Measurements from ENCODE around the gene PDIA5. TPM values are rescaled to one million over a fixed set of nuclear protein-coding genes. Genes with fewer than 3 reads are reported as not detected.

PDIA5 gene
- total RNA-seq, 1 experiment from 2014 or later, result 53.6 TPM

GRCh38 chr3:123031051-123031450 is 35.8 kb upstream of the PDIA5 start:
- ATAC-seq, result no peak
- DNase-seq (ENCODE audit: low read depth, low spot score), result no peak
- in situ Hi-C loops (cut with HindIII; ENCODE audit: low pct_unique_long_range_greater_than_20kb, low sequenced_read_pairs) (no loop called here), intact Hi-C loops (cut with micrococcal nuclease; ENCODE audit: unreplicated experiment) (loop anchor here (5.0 kb wide), 1 partner anchor 174 kb away; no protein-coding TSS in a partner anchor)
- H3K9me3 ChIP-seq (ENCODE audit: control insufficient read depth, insufficient read depth, low read depth, low read length), result no peaks in the 10 kb centered on the region
- TF ChIP-seq SIN3A (IDR thresholded peaks at IDR 0.05; ENCODE audit: borderline replicate concordance, insufficient read depth, low read depth, low read length), result no peak
- no peak for TF ChIP-seq REST (IDR thresholded peaks at IDR 0.05; ENCODE audit: insufficient read depth in 1 of 2, low read depth in 2 of 2, low read length in 1 of 2)
- TF ChIP-seq TCF7L2 (IDR thresholded peaks at IDR 0.05; ENCODE audit: low read depth, low read length), result no peak
- peaks cover 29% of the 10 kb centered on the region for H3K27me3 ChIP-seq (ENCODE audit: control insufficient read depth, insufficient read depth, low read length)
- no TSS peak for BruUV-seq (replicated peaks)
- CTCF ChIA-PET, result interaction anchor here (0.8 kb wide), 1 partner anchor 35 kb away, joined by 3 read pairs; the partner anchor contains the start of gene PDIA5
- no peaks in the 10 kb centered on the region for H3K36me3 ChIP-seq (ENCODE audit: control insufficient read depth, insufficient read depth, low read length)
- POLR2A ChIA-PET, result no interaction called here
- H3K4me1 ChIP-seq (ENCODE audit: control insufficient read depth, insufficient read depth, low read length), result no peaks in the 10 kb centered on the region; the same call in 1 of the 2 replicates
- no peak overlapping the region for H3K27ac ChIP-seq (ENCODE audit: low read length)
- no peak overlapping the region for H3K4me3 ChIP-seq (ENCODE audit: low read depth in 2 of 2, low read length in 2 of 2)

- peaks cover 25% of the 10 kb centered on the region for H3K27me3 ChIP-seq (ENCODE audit: control insufficient read depth, insufficient read depth, low read length)
- no TSS peak for BruUV-seq (replicated peaks)
- DNase-seq (ENCODE audit: low read depth, low spot score) (no peak), ATAC-seq (no peak)
- no peaks in the 10 kb centered on the region for H3K36me3 ChIP-seq (ENCODE audit: control insufficient read depth, insufficient read depth, low read length)
- H3K9me3 ChIP-seq (ENCODE audit: control insufficient read depth, insufficient read depth, low read depth, low read length), result no peaks in the 10 kb centered on the region
- TF ChIP-seq CTCF (IDR thresholded peaks at IDR 0.05) (no peak), SIN3A (IDR thresholded peaks at IDR 0.05; ENCODE audit: borderline replicate concordance, insufficient read depth, low read depth, low read length) (no peak), TCF7L2 (IDR thresholded peaks at IDR 0.05; ENCODE audit: low read depth, low read length) (no peak), REST (IDR thresholded peaks at IDR 0.05; ENCODE audit: insufficient read depth in 1 of 2, low read depth in 2 of 2, low read length in 1 of 2) (no peak), POLR2AphosphoS5 (IDR thresholded peaks at IDR 0.05; ENCODE audit: low read depth, low read length) (no peak)
- no peak overlapping the region for H3K27ac ChIP-seq (ENCODE audit: low read length)
- no peaks in the 10 kb centered on the region; the same call in 1 of the 2 replicates for H3K4me1 ChIP-seq (ENCODE audit: control insufficient read depth, insufficient read depth, low read length)
- CTCF ChIA-PET, result no interaction called here
- intact Hi-C loops (cut with micrococcal nuclease; ENCODE audit: unreplicated experiment) (loop anchor here (5.0 kb wide), 1 partner anchor 175 kb away; no protein-coding TSS in a partner anchor), in situ Hi-C loops (cut with HindIII; ENCODE audit: low pct_unique_long_range_greater_than_20kb, low sequenced_read_pairs) (no loop called here)
- POLR2A ChIA-PET, result no interaction called here
- H3K4me3 ChIP-seq (ENCODE audit: low read depth in 2 of 2, low read length in 2 of 2), result no peak overlapping the region
Measured at GRCh38 chr3:123032057-123032456, 34.8 kb upstream of the PDIA5 start.
